Left ventricle myocardium inferior (tissue), 1 donor: Measurements from ENCODE around the gene UMODL1. TPM values are rescaled to one million over a fixed set of nuclear protein-coding genes. Genes with fewer than 3 reads are reported as not detected.

Source experiments
- DNase-seq: peaks from one replicate; pipeline ENCODE4 v3.0.0-alpha.2; 2020
- H3K27ac ChIP-seq: fragments of 200-600 bp; replicated peaks from 2 replicates; pipeline ENCODE4 v1.8.0; 2021
- H3K27me3 ChIP-seq: fragments of 200-600 bp; 2 replicates; pipeline ENCODE4 v1.8.0; 2021; ENCODE audit warnings: low read depth
- H3K36me3 ChIP-seq: fragments of 200-600 bp; 2 replicates; pipeline ENCODE4 v1.8.0; 2021
- H3K4me1 ChIP-seq: fragments of 200-600 bp; 2 replicates; pipeline ENCODE4 v1.8.0; 2021
- H3K4me3 ChIP-seq: fragments of 200-600 bp; 2 replicates; pipeline ENCODE4 v1.8.0; 2021; ENCODE audit warnings: mild to moderate bottlenecking, moderate library complexity
- H3K9me3 ChIP-seq: fragments of 200-600 bp; replicated peaks from 2 replicates; pipeline ENCODE4 v1.8.0; 2021
- intact Hi-C: fragments of 100-400 bp; cut with micrococcal nuclease; formaldehyde crosslinking; loops from one replicate; pipeline ENCODE4 v1.11.0; 2022
- total RNA-seq: library from RNA; stranded (reverse); fragmentation: NEBNext Ultra II Directional; extraction: Animal tissue kit (Norgen Biotek cat#: 25700); gene quantifications from one replicate; pipeline ENCODE4 v1.2.1, GENCODE V29; 2021
- TF ChIP-seq, protein P1 (sequence below): fragments of 200-600 bp; IDR thresholded peaks from 2 replicates; pipeline ENCODE4 v1.8.0; 2021; ENCODE audit warnings: antibody characterized with exemption, mild to moderate bottlenecking, borderline replicate concordance
- donor health status: DM: no; HTN: yes; CAD: no; lungs with severe emphysema.

UMODL1 gene
- total RNA-seq, 1 donor from 2014 or later, result 0.08 TPM

DNA sequence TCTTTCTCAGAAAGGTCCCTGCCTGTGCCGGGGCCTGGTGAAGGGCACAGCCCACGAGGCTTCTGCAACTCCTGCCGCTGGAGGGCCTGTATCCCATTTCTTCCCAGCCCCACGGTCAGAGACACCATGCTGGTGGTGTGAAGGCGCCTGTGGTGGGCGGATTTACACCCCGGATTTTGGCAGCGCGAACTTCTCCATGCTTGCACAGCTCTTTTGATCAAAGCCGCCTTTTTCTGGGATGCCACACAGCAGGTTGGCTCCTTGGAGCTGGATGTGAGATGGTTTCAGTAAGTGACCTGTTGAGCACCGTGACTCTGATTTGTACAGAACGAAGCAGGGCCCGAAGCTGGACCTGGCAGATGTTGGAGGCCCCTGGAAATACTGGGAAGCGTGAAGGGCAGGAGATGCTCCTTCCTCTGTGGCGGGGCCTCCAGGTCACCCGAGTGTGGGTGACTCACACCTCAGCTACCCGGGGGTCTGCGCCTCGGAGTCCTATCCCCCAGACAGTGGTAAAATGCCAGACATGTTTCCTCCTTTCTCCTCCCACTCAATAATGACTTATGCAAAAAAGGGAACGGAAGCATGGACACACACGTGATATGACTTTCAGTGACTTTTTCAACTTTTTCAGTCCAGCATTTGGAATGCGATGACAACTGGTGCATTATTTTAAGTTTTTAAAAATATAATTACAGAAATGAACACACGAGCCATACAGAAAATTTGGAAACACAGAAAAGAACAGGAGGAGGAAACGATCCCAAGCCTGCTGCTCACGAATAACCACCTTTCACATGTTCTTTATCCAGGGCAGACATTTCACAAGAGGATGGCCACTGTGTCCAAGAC, 9.0 kb downstream of the UMODL1 start:
- peaks cover 43% of the 10 kb centered on the region for H3K27me3 ChIP-seq
- no peak overlapping the region for H3K27ac ChIP-seq
- H3K36me3 ChIP-seq, result no peaks in the 10 kb centered on the region
- DNase-seq, result no peak
- TF ChIP-seq, protein P1, sequence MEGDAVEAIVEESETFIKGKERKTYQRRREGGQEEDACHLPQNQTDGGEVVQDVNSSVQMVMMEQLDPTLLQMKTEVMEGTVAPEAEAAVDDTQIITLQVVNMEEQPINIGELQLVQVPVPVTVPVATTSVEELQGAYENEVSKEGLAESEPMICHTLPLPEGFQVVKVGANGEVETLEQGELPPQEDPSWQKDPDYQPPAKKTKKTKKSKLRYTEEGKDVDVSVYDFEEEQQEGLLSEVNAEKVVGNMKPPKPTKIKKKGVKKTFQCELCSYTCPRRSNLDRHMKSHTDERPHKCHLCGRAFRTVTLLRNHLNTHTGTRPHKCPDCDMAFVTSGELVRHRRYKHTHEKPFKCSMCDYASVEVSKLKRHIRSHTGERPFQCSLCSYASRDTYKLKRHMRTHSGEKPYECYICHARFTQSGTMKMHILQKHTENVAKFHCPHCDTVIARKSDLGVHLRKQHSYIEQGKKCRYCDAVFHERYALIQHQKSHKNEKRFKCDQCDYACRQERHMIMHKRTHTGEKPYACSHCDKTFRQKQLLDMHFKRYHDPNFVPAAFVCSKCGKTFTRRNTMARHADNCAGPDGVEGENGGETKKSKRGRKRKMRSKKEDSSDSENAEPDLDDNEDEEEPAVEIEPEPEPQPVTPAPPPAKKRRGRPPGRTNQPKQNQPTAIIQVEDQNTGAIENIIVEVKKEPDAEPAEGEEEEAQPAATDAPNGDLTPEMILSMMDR, result no peak
- no peak overlapping the region for H3K4me3 ChIP-seq
- no peaks in the 10 kb centered on the region for H3K4me1 ChIP-seq
- no peaks in the 10 kb centered on the region for H3K9me3 ChIP-seq
- intact Hi-C loops, result no loop called here

DNA sequence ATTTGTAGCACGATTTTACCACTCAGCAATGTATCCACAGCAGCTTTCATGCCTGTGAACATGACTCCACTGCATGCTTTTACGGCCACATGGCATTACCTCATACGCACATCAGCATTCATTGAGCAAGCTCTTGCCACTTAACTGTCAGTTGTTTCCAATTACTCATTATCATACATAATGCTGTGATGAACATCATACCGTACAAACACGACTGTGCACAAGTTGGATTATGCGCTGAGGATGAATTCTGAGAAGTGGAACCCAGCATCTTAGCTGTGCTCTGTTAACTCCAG, 9.6 kb downstream of the UMODL1 start:
- Histone ChIP-seq H3K27ac (no peak overlapping the region), H3K9me3 (no peaks in the 10 kb centered on the region), H3K27me3 (peaks cover 38% of the 10 kb centered on the region), H3K4me1 (no peaks in the 10 kb centered on the region), H3K4me3 (no peak overlapping the region), H3K36me3 (no peaks in the 10 kb centered on the region)
- intact Hi-C loops, result no loop called here
- TF ChIP-seq, protein P1, result no peak
- no peak for DNase-seq

DNA sequence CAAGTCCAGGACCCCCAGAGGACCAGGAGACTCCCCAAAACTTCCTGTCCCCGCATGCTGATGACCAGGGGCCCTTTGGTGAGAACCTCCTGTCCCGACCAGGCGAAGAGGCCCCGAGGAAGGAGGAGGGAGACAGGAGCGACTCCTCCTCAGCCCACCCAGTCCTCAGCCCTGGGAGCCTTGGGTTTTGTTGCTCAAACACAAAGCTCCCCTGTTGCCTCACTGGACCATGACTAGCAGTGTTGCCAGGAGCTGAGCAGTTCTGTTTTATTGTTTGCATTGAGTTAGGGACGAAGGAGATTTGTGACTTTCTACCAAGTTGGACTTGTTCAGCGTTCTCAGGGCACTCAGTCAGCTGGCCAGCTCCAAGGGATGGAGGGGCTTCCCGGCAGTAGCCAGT, 10.0 kb downstream of the UMODL1 start:
- Histone ChIP-seq H3K36me3 (no peaks in the 10 kb centered on the region), H3K9me3 (no peaks in the 10 kb centered on the region), H3K27ac (no peak overlapping the region), H3K4me3 (no peak overlapping the region), H3K4me1 (no peaks in the 10 kb centered on the region), H3K27me3 (peaks cover 36% of the 10 kb centered on the region)
- TF ChIP-seq, protein P1, result no peak
- intact Hi-C loops, result no loop called here
- no peak for DNase-seq

DNA sequence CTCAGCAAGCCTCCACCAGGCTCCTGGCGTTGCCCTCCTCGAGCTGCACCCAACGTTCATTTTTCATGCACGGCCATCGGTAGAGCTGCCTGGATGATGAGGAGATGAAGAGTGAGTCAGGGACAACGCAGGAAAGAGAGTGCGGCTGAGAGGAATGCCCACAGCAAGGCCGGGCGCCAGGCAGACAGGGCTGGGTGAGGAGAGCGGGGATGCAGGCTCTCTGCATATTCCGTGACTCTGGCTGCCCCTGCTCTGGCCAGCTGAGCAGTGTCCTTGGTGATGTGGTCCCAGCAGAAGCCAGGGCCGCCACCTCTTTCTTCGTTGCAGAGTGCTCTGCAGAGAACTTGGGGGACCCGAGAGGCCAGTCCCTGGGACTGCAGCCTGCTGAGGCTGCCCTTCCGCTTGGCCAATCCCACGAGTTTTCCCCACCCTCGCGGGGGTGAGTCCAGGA, 10.8 kb downstream of the UMODL1 start:
- TF ChIP-seq, protein P1, result no peak
- DNase-seq, result no peak
- Histone ChIP-seq H3K9me3 (no peaks in the 10 kb centered on the region), H3K4me1 (no peaks in the 10 kb centered on the region), H3K27me3 (peaks cover 36% of the 10 kb centered on the region), H3K27ac (no peak overlapping the region), H3K36me3 (no peaks in the 10 kb centered on the region), H3K4me3 (no peak overlapping the region)
- intact Hi-C loops, result no loop called here

DNA sequence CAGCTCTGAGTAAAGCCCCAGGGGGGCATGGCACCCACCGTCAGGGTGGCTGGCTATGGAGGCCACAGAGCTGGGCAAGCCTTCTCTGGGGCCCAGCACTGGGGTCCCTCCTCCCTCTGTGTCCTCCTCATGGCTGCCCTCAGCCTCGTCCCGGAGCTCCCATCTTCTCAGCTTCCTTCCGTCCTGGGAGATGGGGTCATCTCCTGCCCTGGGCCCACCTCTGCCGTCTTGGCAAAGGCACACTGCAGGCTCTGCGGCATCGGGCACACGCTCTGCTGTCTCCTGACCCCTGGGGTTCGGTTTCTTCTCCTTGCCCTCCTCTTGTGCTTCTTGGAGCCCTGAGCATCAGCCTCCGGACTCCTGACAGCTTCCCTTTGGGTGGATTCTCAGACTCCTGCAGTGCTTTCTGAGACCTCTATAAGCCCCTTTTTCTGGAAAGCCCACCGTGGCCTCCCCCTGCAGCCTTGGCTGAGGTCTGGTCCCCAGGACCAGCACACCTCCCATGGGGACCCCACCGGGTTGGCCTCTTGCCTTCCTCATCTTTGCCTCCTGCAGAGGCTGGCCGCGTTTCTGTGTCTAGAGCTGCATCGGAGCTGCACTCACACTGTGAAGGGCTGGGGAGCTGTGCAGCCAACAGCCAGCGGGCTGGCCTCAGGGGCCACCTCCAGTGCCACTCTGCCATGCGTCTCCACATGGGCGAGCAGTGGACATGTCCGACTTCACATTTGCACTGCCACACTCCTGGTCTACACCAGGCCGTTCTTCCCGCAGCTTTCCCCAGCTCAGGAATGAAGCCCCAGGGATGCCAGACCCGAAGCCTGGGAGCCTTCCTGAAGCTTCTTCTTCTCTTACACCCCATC, 11.6 kb downstream of the UMODL1 start:
- intact Hi-C loops, result no loop called here
- no peak for DNase-seq
- Histone ChIP-seq H3K27me3 (peaks cover 36% of the 10 kb centered on the region), H3K4me3 (no peak overlapping the region), H3K9me3 (no peaks in the 10 kb centered on the region), H3K4me1 (no peaks in the 10 kb centered on the region), H3K27ac (no peak overlapping the region), H3K36me3 (no peaks in the 10 kb centered on the region)
- TF ChIP-seq, protein P1, result no peak
